Measurements from ENCODE around the gene MTPN. TPM values are rescaled to one million over a fixed set of nuclear protein-coding genes. Genes with fewer than 3 reads are reported as not detected.

MTPN gene
- total RNA-seq, 1 donor from 2014 or later: 142 TPM

GRCh38 chr7:135936497-135937217 lies 40.5 kb downstream of the MTPN start:
- no peaks in the 10 kb centered on the region for H3K27me3 Mint-ChIP-seq (ENCODE audit: low read depth)
- H3K4me3 Mint-ChIP-seq (ENCODE audit: unreplicated experiment): no peak overlapping the region
- no peaks in the 10 kb centered on the region for H3K9me3 Mint-ChIP-seq (ENCODE audit: low read depth)
- peaks cover 24% of the 10 kb centered on the region for H3K4me1 Mint-ChIP-seq (ENCODE audit: low read depth)
- no peaks in the 10 kb centered on the region for H3K36me3 Mint-ChIP-seq (ENCODE audit: low read depth)
- no peak for TF ChIP-seq CTCF (IDR thresholded peaks at IDR 0.05)
- no peak for DNase-seq (ENCODE audit: low spot score)
- no peak overlapping the region for H3K27ac Mint-ChIP-seq (ENCODE audit: unreplicated experiment)

DNA sequence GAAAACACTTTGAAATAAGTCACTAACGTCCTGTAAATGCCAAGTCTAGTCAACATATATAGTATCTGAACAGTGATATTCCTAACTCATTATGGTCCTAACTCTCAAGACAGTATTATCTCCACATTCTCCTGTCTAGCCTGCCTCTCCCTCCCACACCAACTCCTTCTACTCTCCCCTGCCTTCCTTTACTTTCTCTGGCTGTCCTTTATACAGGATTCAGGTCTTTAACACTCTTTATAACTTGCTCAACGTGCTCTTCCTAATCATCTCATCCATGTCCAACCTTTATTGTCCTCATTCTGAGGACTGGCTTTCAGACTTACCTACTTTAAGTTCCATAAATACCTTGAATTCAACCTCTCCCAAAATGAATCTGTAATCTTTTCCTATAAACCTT lies 42.5 kb downstream of the MTPN start:
- Mint-ChIP-seq H3K27me3 (ENCODE audit: low read depth) (no peaks in the 10 kb centered on the region), H3K9me3 (ENCODE audit: low read depth) (no peaks in the 10 kb centered on the region), H3K36me3 (ENCODE audit: low read depth) (peaks cover 1% of the 10 kb centered on the region), H3K4me3 (ENCODE audit: unreplicated experiment) (no peak overlapping the region), H3K27ac (ENCODE audit: unreplicated experiment) (no peak overlapping the region), H3K4me1 (ENCODE audit: low read depth) (peaks cover 42% of the 10 kb centered on the region)
- DNase-seq (ENCODE audit: low spot score): no peak
- TF ChIP-seq CTCF (IDR thresholded peaks at IDR 0.05): no peak

- Mint-ChIP-seq H3K27me3 (ENCODE audit: low read depth) (no peaks in the 10 kb centered on the region), H3K9me3 (ENCODE audit: low read depth) (no peaks in the 10 kb centered on the region), H3K4me1 (ENCODE audit: low read depth) (peaks cover 40% of the 10 kb centered on the region), H3K4me3 (ENCODE audit: unreplicated experiment) (no peak overlapping the region), H3K36me3 (ENCODE audit: low read depth) (peaks cover 6% of the 10 kb centered on the region), H3K27ac (ENCODE audit: unreplicated experiment) (peak overlapping the region; percentile 62)
- TF ChIP-seq CTCF (IDR thresholded peaks at IDR 0.05): no peak
- DNase-seq (ENCODE audit: low spot score): no peak
Measured at GRCh38 chr7:135933509-135934188, 43.5 kb downstream of the MTPN start.

DNA sequence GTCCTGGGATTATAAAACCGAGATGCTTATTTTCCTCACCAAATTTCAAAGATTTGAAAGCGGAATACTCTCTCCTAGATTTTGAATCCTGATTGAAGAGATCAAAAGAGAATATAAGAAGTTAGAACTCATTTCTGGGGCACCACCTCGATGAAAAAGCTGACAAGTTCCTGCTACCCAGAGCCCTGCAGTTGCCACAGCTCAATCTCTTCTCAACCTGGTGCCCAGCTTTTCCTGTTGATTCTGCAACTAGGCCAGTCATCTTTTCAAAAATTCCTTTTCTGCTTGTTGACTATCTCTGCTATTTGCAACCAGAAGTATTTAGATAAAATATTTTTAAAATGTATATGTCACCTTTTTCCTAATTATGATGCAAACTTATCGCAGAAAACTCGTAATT lies 45.0 kb downstream of the MTPN start:
- Mint-ChIP-seq H3K4me1 (ENCODE audit: low read depth) (peaks cover 35% of the 10 kb centered on the region), H3K27me3 (ENCODE audit: low read depth) (no peaks in the 10 kb centered on the region), H3K9me3 (ENCODE audit: low read depth) (no peaks in the 10 kb centered on the region), H3K4me3 (ENCODE audit: unreplicated experiment) (no peak overlapping the region), H3K27ac (ENCODE audit: unreplicated experiment) (no peak overlapping the region), H3K36me3 (ENCODE audit: low read depth) (peaks cover 6% of the 10 kb centered on the region)
- no peak for TF ChIP-seq CTCF (IDR thresholded peaks at IDR 0.05)
- no peak for DNase-seq (ENCODE audit: low spot score)

- Mint-ChIP-seq H3K36me3 (ENCODE audit: low read depth) (peaks cover 6% of the 10 kb centered on the region), H3K4me1 (ENCODE audit: low read depth) (peaks cover 35% of the 10 kb centered on the region), H3K9me3 (ENCODE audit: low read depth) (no peaks in the 10 kb centered on the region), H3K4me3 (ENCODE audit: unreplicated experiment) (no peak overlapping the region), H3K27ac (ENCODE audit: unreplicated experiment) (peak overlapping the region; percentile 65), H3K27me3 (ENCODE audit: low read depth) (no peaks in the 10 kb centered on the region)
- no peak for DNase-seq (ENCODE audit: low spot score)
- TF ChIP-seq CTCF (IDR thresholded peaks at IDR 0.05): no peak
Measured at GRCh38 chr7:135930565-135931461, 46.3 kb downstream of the MTPN start.

Measured in chondrocyte (in vitro differentiated cells).